PC-3 (cell line): ENCODE results near the gene DEFB108B. TPM values are rescaled to one million over a fixed set of nuclear protein-coding genes. Genes with fewer than 3 reads are reported as not detected.
"Not testable (repeated sequence)": the region's sequence is repeated elsewhere in the genome, so short reads cannot be mapped to it uniquely, and the experiment has no call there.

Experiments used
- ATAC-seq: fragments of 200-7000 bp; cut with Tn5 transposase; 2 replicates; pipeline ENCODE4 v1.9.1; 2020; ENCODE audit warnings: mild to moderate bottlenecking, moderate library complexity
- BruUV-seq: library from RNA; stranded (reverse); fragments of 400-500 nt; replicated peaks from 2 replicates; lab custom pipeline; 2021; lab: Mats Ljungman, UMichigan
- CTCF ChIA-PET: fragments of 300-600 bp; sonication (Branson Sonifier 250); formaldehyde crosslinking; loops from one replicate; lab custom pipeline; 2022; ENCODE audit warnings: antibody characterized with exemption; lab: Charles Lee
- POLR2A ChIA-PET: fragments of 300-600 bp; sonication (Branson Sonifier 250); formaldehyde crosslinking; loops from one replicate; lab custom pipeline; 2022; ENCODE audit warnings: antibody characterized with exemption; ENCODE audit not compliant: unreplicated experiment; lab: Charles Lee
- DNase-seq: peaks from one replicate; pipeline ENCODE4 v3.0.0-alpha.2; 2015
- H2AFZ ChIP-seq: fragments of 300-600 bp; sonication (generic); 2 replicates; pipeline ENCODE4 v1.6.0; 2016; ENCODE audit warnings: antibody characterized with exemption, low read length
- H3F3A ChIP-seq: fragments of 300-600 bp; sonication (generic); one replicate; pipeline ENCODE4 v1.6.0; 2017; ENCODE audit warnings: antibody characterized with exemption, low read length, control low read depth, mild to moderate bottlenecking; ENCODE audit not compliant: unreplicated experiment
- H3K27ac ChIP-seq: fragments of 300-600 bp; sonication (generic); 2 replicates; pipeline ENCODE4 v1.5.1; 2016; ENCODE audit warnings: mild to moderate bottlenecking, low read length
- H3K27me3 ChIP-seq: fragments of 300-600 bp; sonication (generic); 2 replicates; pipeline ENCODE4 v1.6.1; 2016; ENCODE audit warnings: low read length, mixed read lengths
- H3K36me3 ChIP-seq: fragments of 300-600 bp; sonication (generic); 2 replicates; pipeline ENCODE4 v1.6.1; 2016; ENCODE audit warnings: low read depth, mixed run types, low read length, mixed read lengths
- H3K4me1 ChIP-seq: fragments of 300-600 bp; sonication (generic); 2 replicates; pipeline ENCODE4 v1.5.1; 2016; ENCODE audit warnings: low read length; ENCODE audit not compliant: insufficient read depth
- H3K4me2 ChIP-seq: fragments of 300-600 bp; sonication (generic); 2 replicates; pipeline ENCODE4 v1.6.0; 2016; ENCODE audit warnings: low read length
- H3K4me3 ChIP-seq: fragments of 300-600 bp; sonication (generic); 2 replicates; pipeline ENCODE4 v1.5.1; 2016; ENCODE audit warnings: mild to moderate bottlenecking, low read length, mixed read lengths
- H3K79me2 ChIP-seq: fragments of 300-600 bp; sonication (generic); 2 replicates; pipeline ENCODE4 v1.6.1; 2017; ENCODE audit warnings: low read length, mixed read lengths
- H3K9ac ChIP-seq: fragments of 300-600 bp; sonication (generic); 2 replicates; pipeline ENCODE4 v1.6.0; 2016; ENCODE audit warnings: mild to moderate bottlenecking, low read length
- H3K9me2 ChIP-seq: fragments of 300-600 bp; sonication (generic); replicated peaks from 2 replicates; pipeline ENCODE4 v1.6.1; 2016; ENCODE audit warnings: mixed run types, low read length, mixed read lengths
- H3K9me3 ChIP-seq: fragments of 300-600 bp; sonication (generic); 2 replicates; pipeline ENCODE4 v1.6.1; 2016; ENCODE audit warnings: low read length, mixed read lengths
- H4K20me1 ChIP-seq: fragments of 300-600 bp; sonication (generic); 2 replicates; pipeline ENCODE4 v1.6.1; 2016; ENCODE audit warnings: low read length, mixed read lengths
- intact Hi-C: fragments of 100-400 bp; cut with micrococcal nuclease; formaldehyde crosslinking; loops from 2 replicates; pipeline ENCODE4 v1.9.0; 2023
- total RNA-seq: library from RNA; depleted of rRNA; stranded (reverse); fragments of >200 nt; gene quantifications from 2 replicates; pipeline ENCODE4 v1.2.3, GENCODE V29; 2014
- TF ChIP-seq, protein P1 (sequence below): fragments of 300-600 bp; sonication (generic); conservative IDR thresholded peaks from 2 replicates; pipeline ENCODE4 v1.5.1; 2017; ENCODE audit warnings: antibody characterized with exemption, low read depth, mild to moderate bottlenecking, low read length

DEFB108B gene
- total RNA-seq, 1 experiment from 2014 or later = not detected

DNA sequence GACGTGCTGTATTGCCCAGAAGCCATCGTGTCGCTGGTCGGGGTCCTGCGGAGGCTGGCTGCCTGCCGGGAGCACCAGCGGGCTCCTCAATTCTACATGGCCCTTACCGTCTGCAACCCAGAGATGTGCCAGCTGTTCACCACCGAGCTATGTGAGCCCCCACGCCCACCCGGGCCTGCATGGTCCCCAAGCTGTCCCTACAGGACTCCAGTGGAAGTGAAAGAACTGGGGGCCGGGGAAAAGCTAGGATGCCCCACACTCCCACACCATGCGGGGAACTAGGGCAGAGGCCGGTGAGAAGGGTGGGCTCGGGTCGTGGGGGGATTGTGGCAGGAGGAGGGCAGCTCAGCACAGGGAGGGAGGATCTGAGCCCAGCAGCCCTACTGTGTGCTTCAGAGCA is 37.0 kb upstream of the DEFB108B start:
- H3K27me3 ChIP-seq, H3K9ac ChIP-seq, DNase-seq, H2AFZ ChIP-seq, H3F3A ChIP-seq, intact Hi-C loops, H3K36me3 ChIP-seq, POLR2A ChIA-PET, H3K4me2 ChIP-seq, H3K79me2 ChIP-seq, H3K9me3 ChIP-seq, H3K4me3 ChIP-seq, H4K20me1 ChIP-seq, H3K9me2 ChIP-seq, BruUV-seq, H3K27ac ChIP-seq, ATAC-seq, CTCF ChIA-PET: not testable (repeated sequence)
- H3K4me1 ChIP-seq = peaks cover 22% of the 10 kb centered on the region

- POLR2A ChIA-PET, ATAC-seq, H2AFZ ChIP-seq: not testable (repeated sequence)
Measured at GRCh38 chr11:71796781-71797180, 36.2 kb upstream of the DEFB108B start.

GRCh38 chr11:71799556-71800128 is 33.4 kb upstream of the DEFB108B start:
- CTCF ChIA-PET = interaction anchor here (0.9 to 1.1 kb wide), 2 partner anchors 128 to 348 kb away, joined by 3 to 4 read pairs; no protein-coding TSS in a partner anchor
- H3F3A ChIP-seq, H4K20me1 ChIP-seq, H3K4me3 ChIP-seq, H3K4me2 ChIP-seq, DNase-seq, H3K4me1 ChIP-seq, POLR2A ChIA-PET, H3K9me3 ChIP-seq, H3K27ac ChIP-seq, H3K9ac ChIP-seq, H2AFZ ChIP-seq, H3K36me3 ChIP-seq, H3K79me2 ChIP-seq, H3K27me3 ChIP-seq, ATAC-seq, intact Hi-C loops, H3K9me2 ChIP-seq: not testable (repeated sequence)
- BruUV-seq = TSS peak; percentile 24

More at GRCh38 chr11:71796781-71797180, 36.2 kb upstream of the DEFB108B start:
- H3K4me2 ChIP-seq, H3K27ac ChIP-seq, H3K79me2 ChIP-seq, DNase-seq, intact Hi-C loops, CTCF ChIA-PET, H3K9me2 ChIP-seq, H3K36me3 ChIP-seq, H3K27me3 ChIP-seq, H3F3A ChIP-seq, BruUV-seq, H3K4me3 ChIP-seq, H3K9ac ChIP-seq, H4K20me1 ChIP-seq, H3K9me3 ChIP-seq: not testable (repeated sequence)
- H3K4me1 ChIP-seq = peaks cover 22% of the 10 kb centered on the region

- H3K79me2 ChIP-seq, H3K4me2 ChIP-seq, intact Hi-C loops, H4K20me1 ChIP-seq, H3K4me1 ChIP-seq, ATAC-seq, H3K9ac ChIP-seq, H3K27me3 ChIP-seq, H3K27ac ChIP-seq, H3K4me3 ChIP-seq, POLR2A ChIA-PET, H2AFZ ChIP-seq, H3K36me3 ChIP-seq, BruUV-seq, H3K9me3 ChIP-seq, H3K9me2 ChIP-seq, H3F3A ChIP-seq: not testable (repeated sequence)
- peak; percentile 87 for DNase-seq
- TF ChIP-seq, protein P1, sequence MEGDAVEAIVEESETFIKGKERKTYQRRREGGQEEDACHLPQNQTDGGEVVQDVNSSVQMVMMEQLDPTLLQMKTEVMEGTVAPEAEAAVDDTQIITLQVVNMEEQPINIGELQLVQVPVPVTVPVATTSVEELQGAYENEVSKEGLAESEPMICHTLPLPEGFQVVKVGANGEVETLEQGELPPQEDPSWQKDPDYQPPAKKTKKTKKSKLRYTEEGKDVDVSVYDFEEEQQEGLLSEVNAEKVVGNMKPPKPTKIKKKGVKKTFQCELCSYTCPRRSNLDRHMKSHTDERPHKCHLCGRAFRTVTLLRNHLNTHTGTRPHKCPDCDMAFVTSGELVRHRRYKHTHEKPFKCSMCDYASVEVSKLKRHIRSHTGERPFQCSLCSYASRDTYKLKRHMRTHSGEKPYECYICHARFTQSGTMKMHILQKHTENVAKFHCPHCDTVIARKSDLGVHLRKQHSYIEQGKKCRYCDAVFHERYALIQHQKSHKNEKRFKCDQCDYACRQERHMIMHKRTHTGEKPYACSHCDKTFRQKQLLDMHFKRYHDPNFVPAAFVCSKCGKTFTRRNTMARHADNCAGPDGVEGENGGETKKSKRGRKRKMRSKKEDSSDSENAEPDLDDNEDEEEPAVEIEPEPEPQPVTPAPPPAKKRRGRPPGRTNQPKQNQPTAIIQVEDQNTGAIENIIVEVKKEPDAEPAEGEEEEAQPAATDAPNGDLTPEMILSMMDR = peak; percentile 76
- CTCF ChIA-PET = interaction anchor here (0.9 to 1.1 kb wide), 2 partner anchors 127 to 349 kb away, joined by 3 to 4 read pairs; no protein-coding TSS in a partner anchor
Measured at GRCh38 chr11:71800335-71800953, 32.6 kb upstream of the DEFB108B start.

GRCh38 chr11:71801026-71801425 is 32.0 kb upstream of the DEFB108B start:
- CTCF ChIA-PET = interaction anchor here (0.6 to 1.1 kb wide), 2 partner anchors 12 to 127 kb away, joined by 4 to 5 read pairs; no protein-coding TSS in a partner anchor

DNA sequence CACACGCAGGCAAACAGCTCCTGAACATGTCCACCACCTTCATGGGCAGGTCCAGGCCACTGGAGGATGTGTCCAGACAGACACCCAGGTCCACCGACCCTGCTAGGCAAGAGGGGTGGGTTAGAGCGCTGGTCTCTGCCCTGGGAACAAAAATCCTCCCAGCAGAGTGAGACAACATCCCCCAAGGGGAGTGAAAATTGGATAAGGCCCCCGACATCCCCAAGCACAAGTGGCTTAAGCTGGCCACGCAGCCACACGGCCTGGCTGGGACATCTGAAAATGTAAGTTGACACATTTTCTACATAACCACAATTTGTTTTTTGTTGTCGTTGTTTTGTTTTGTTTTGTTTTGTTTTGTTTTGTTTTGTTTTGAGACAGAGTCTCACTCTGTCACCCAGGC is 30.1 kb upstream of the DEFB108B start:
- H3K9me3 ChIP-seq, H3K27me3 ChIP-seq, CTCF ChIA-PET, H3K4me2 ChIP-seq, intact Hi-C loops, BruUV-seq, H3F3A ChIP-seq, H4K20me1 ChIP-seq, POLR2A ChIA-PET, H3K79me2 ChIP-seq, DNase-seq, H3K9ac ChIP-seq, ATAC-seq, H3K9me2 ChIP-seq, H3K36me3 ChIP-seq, H2AFZ ChIP-seq, H3K27ac ChIP-seq, H3K4me1 ChIP-seq, H3K4me3 ChIP-seq: not testable (repeated sequence)

More at GRCh38 chr11:71801026-71801425, 32.0 kb upstream of the DEFB108B start:
- BruUV-seq, H3K27me3 ChIP-seq, H3K36me3 ChIP-seq, H3K9me3 ChIP-seq, H3K4me2 ChIP-seq, H3K9ac ChIP-seq, H3K9me2 ChIP-seq, H3K79me2 ChIP-seq, H3F3A ChIP-seq, DNase-seq, POLR2A ChIA-PET, H3K4me3 ChIP-seq, H2AFZ ChIP-seq, H4K20me1 ChIP-seq, ATAC-seq, H3K4me1 ChIP-seq, H3K27ac ChIP-seq, intact Hi-C loops: not testable (repeated sequence)
